Activated naive CD8-positive, alpha-beta T cell treated with anti-CD3 and anti-CD28 coated beads for 36 hours (primary cell): ENCODE data around the gene PKDCC. TPM values are rescaled to one million over a fixed set of nuclear protein-coding genes. Genes with fewer than 3 reads are reported as not detected.
"Not testable (repeated sequence)": the region's sequence is repeated elsewhere in the genome, so short reads cannot be mapped to it uniquely, and the experiment has no call there.

ENCODE experiments used
- DNase-seq: peaks from one replicate; pipeline ENCODE4 v3.0.0; 2021
- H3K27ac Mint-ChIP-seq: one replicate; pipeline ENCODE4 v1.8.0; 2022; ENCODE audit warnings: mild to moderate bottlenecking, moderate library complexity, mixed read lengths
- H3K27me3 Mint-ChIP-seq: one replicate; pipeline ENCODE4 v1.8.0; 2022; ENCODE audit warnings: mild to moderate bottlenecking, mixed read lengths
- H3K36me3 Mint-ChIP-seq: one replicate; pipeline ENCODE4 v1.8.0; 2021; ENCODE audit warnings: mild to moderate bottlenecking, mixed read lengths
- H3K4me1 Mint-ChIP-seq: one replicate; pipeline ENCODE4 v1.8.0; 2021; ENCODE audit warnings: mixed read lengths
- H3K4me3 Mint-ChIP-seq: one replicate; pipeline ENCODE4 v1.8.0; 2022; ENCODE audit warnings: mild to moderate bottlenecking, moderate library complexity, mixed read lengths
- H3K9me3 Mint-ChIP-seq: one replicate; pipeline ENCODE4 v1.8.0; 2022; ENCODE audit warnings: mixed read lengths
- total RNA-seq, 2 experiments: library from RNA; stranded (reverse); gene quantifications; one replicate each; pipeline ENCODE4 v1.2.3, GENCODE V29; 2021

PKDCC gene
- total RNA-seq, 2 experiments from 2014 or later = not detected

GRCh38 chr2:42060718-42061619 lies 13.1 kb downstream of the PKDCC start:
- H3K9me3 Mint-ChIP-seq = no peaks in the 10 kb centered on the region
- H3K27me3 Mint-ChIP-seq = peaks cover 5% of the 10 kb centered on the region
- H3K27ac Mint-ChIP-seq = no peak overlapping the region
- no peak overlapping the region for H3K4me3 Mint-ChIP-seq
- no peak for DNase-seq
- no peaks in the 10 kb centered on the region for H3K36me3 Mint-ChIP-seq
- no peaks in the 10 kb centered on the region for H3K4me1 Mint-ChIP-seq

- Mint-ChIP-seq H3K36me3 (no peaks in the 10 kb centered on the region), H3K27me3 (peaks cover 5% of the 10 kb centered on the region), H3K27ac (no peak overlapping the region), H3K9me3 (no peaks in the 10 kb centered on the region), H3K4me1 (no peaks in the 10 kb centered on the region), H3K4me3 (no peak overlapping the region)
- DNase-seq = no peak
Observed at GRCh38 chr2:42061839-42062238, 14.0 kb downstream of the PKDCC start.

GRCh38 chr2:42063431-42064171 lies 15.8 kb downstream of the PKDCC start:
- no peak for DNase-seq
- no peaks in the 10 kb centered on the region for H3K4me1 Mint-ChIP-seq
- no peaks in the 10 kb centered on the region for H3K36me3 Mint-ChIP-seq
- no peaks in the 10 kb centered on the region for H3K9me3 Mint-ChIP-seq
- H3K27ac Mint-ChIP-seq = no peak overlapping the region
- H3K4me3 Mint-ChIP-seq = no peak overlapping the region
- H3K27me3 Mint-ChIP-seq = peaks cover 9% of the 10 kb centered on the region

- DNase-seq = no peak
- Mint-ChIP-seq H3K36me3 (no peaks in the 10 kb centered on the region), H3K27ac (no peak overlapping the region), H3K4me3 (no peak overlapping the region), H3K4me1 (no peaks in the 10 kb centered on the region), H3K27me3 (peaks cover 15% of the 10 kb centered on the region), H3K9me3 (no peaks in the 10 kb centered on the region)
Observed at GRCh38 chr2:42064417-42064942, 16.7 kb downstream of the PKDCC start.

- not testable (repeated sequence) for H3K4me1 Mint-ChIP-seq, DNase-seq, H3K27ac Mint-ChIP-seq, H3K9me3 Mint-ChIP-seq, H3K4me3 Mint-ChIP-seq, H3K36me3 Mint-ChIP-seq
- peaks cover 20% of the 10 kb centered on the region for H3K27me3 Mint-ChIP-seq
Observed at GRCh38 chr2:42065753-42066152, 17.9 kb downstream of the PKDCC start.

GRCh38 chr2:42067001-42067400 lies 19.2 kb downstream of the PKDCC start:
- not testable (repeated sequence) for H3K4me1 Mint-ChIP-seq, H3K36me3 Mint-ChIP-seq, H3K4me3 Mint-ChIP-seq, H3K27ac Mint-ChIP-seq, DNase-seq, H3K9me3 Mint-ChIP-seq
- peaks cover 22% of the 10 kb centered on the region for H3K27me3 Mint-ChIP-seq

- peaks cover 22% of the 10 kb centered on the region for H3K27me3 Mint-ChIP-seq
- no peak overlapping the region for H3K4me3 Mint-ChIP-seq
Observed at GRCh38 chr2:42067521-42067920, 19.7 kb downstream of the PKDCC start.

GRCh38 chr2:42068571-42069178 lies 20.9 kb downstream of the PKDCC start:
- H3K27me3 Mint-ChIP-seq = peaks cover 20% of the 10 kb centered on the region
- no peak overlapping the region for H3K27ac Mint-ChIP-seq
- no peaks in the 10 kb centered on the region for H3K4me1 Mint-ChIP-seq
- no peak overlapping the region for H3K4me3 Mint-ChIP-seq
- H3K36me3 Mint-ChIP-seq = no peaks in the 10 kb centered on the region
- DNase-seq = no peak
- H3K9me3 Mint-ChIP-seq = no peaks in the 10 kb centered on the region

More at GRCh38 chr2:42067521-42067920, 19.7 kb downstream of the PKDCC start:
- no peak for DNase-seq
- H3K27ac Mint-ChIP-seq = no peak overlapping the region
- H3K4me1 Mint-ChIP-seq = no peaks in the 10 kb centered on the region
- no peaks in the 10 kb centered on the region for H3K36me3 Mint-ChIP-seq
- H3K9me3 Mint-ChIP-seq = no peaks in the 10 kb centered on the region

- no peaks in the 10 kb centered on the region for H3K4me1 Mint-ChIP-seq
- H3K27ac Mint-ChIP-seq = no peak overlapping the region
- peaks cover 17% of the 10 kb centered on the region for H3K27me3 Mint-ChIP-seq
- DNase-seq = no peak
- H3K36me3 Mint-ChIP-seq = no peaks in the 10 kb centered on the region
- no peak overlapping the region for H3K4me3 Mint-ChIP-seq
- no peaks in the 10 kb centered on the region for H3K9me3 Mint-ChIP-seq
Observed at GRCh38 chr2:42069568-42069967, 21.7 kb downstream of the PKDCC start.

- Mint-ChIP-seq H3K4me3 (no peak overlapping the region), H3K27me3 (peaks cover 23% of the 10 kb centered on the region), H3K27ac (no peak overlapping the region), H3K36me3 (no peaks in the 10 kb centered on the region), H3K9me3 (no peaks in the 10 kb centered on the region), H3K4me1 (no peaks in the 10 kb centered on the region)
- no peak for DNase-seq
Observed at GRCh38 chr2:42071791-42072190, 24.0 kb downstream of the PKDCC start.

GRCh38 chr2:42072349-42073118 lies 24.7 kb downstream of the PKDCC start:
- H3K27me3 Mint-ChIP-seq = peaks cover 23% of the 10 kb centered on the region
- H3K4me1 Mint-ChIP-seq = no peaks in the 10 kb centered on the region
- no peak overlapping the region for H3K4me3 Mint-ChIP-seq
- no peaks in the 10 kb centered on the region for H3K36me3 Mint-ChIP-seq
- no peak for DNase-seq
- no peaks in the 10 kb centered on the region for H3K9me3 Mint-ChIP-seq
- H3K27ac Mint-ChIP-seq = no peak overlapping the region

- H3K4me1 Mint-ChIP-seq = no peaks in the 10 kb centered on the region
- H3K9me3 Mint-ChIP-seq = no peaks in the 10 kb centered on the region
- no peak overlapping the region for H3K4me3 Mint-ChIP-seq
- DNase-seq = no peak
- no peak overlapping the region for H3K27ac Mint-ChIP-seq
- peaks cover 19% of the 10 kb centered on the region for H3K27me3 Mint-ChIP-seq
- H3K36me3 Mint-ChIP-seq = no peaks in the 10 kb centered on the region
Observed at GRCh38 chr2:42073739-42074503, 26.1 kb downstream of the PKDCC start.

- Mint-ChIP-seq H3K9me3 (no peaks in the 10 kb centered on the region), H3K27me3 (peaks cover 13% of the 10 kb centered on the region), H3K36me3 (no peaks in the 10 kb centered on the region), H3K4me3 (no peak overlapping the region), H3K4me1 (no peaks in the 10 kb centered on the region), H3K27ac (no peak overlapping the region)
- no peak for DNase-seq
Observed at GRCh38 chr2:42074661-42075060, 26.8 kb downstream of the PKDCC start.
